GM12892 (cell line): ENCODE data around the gene PROP1.
"Not testable (repeated sequence)": the region's sequence is repeated elsewhere in the genome, so short reads cannot be mapped to it uniquely, and the experiment has no call there.

ENCODE experiments used
- POLR2A ChIP-seq: IDR thresholded peaks from 2 replicates; pipeline ENCODE4 v1.6.1; 2011; ENCODE audit warnings: low read depth, low read length, control low read depth
- POLR2AphosphoS5 ChIP-seq: IDR thresholded peaks from 2 replicates; pipeline ENCODE4 v1.6.1; 2011; ENCODE audit warnings: low read depth, low read length, control low read depth

DNA sequence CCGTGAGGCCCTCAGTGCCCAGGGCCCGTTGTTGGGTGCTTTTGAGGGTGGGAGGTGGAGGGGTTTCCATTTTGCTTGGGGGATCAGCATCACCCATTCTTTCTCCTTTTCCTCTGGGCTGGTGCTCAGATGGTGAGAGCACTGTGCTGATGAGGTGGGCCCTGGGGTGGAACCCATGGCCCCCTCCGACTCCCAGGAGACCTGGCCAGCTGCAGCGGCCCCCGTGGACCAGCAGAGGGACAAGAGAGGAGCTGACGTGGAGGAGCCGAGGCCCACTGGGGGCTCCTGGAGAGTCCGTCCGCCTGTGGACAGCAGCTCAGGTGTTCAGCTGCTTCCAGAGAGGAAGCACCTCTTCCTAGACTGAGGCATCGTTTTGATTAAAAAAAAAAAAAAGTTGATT, 46.4 kb downstream of the PROP1 start:
- not testable (repeated sequence) for TF ChIP-seq POLR2A, POLR2AphosphoS5
